ENCODE data around the gene CEP83.
"Not testable (repeated sequence)": the region's sequence is repeated elsewhere in the genome, so short reads cannot be mapped to it uniquely, and the experiment has no call there.

CEP83 gene

DNA sequence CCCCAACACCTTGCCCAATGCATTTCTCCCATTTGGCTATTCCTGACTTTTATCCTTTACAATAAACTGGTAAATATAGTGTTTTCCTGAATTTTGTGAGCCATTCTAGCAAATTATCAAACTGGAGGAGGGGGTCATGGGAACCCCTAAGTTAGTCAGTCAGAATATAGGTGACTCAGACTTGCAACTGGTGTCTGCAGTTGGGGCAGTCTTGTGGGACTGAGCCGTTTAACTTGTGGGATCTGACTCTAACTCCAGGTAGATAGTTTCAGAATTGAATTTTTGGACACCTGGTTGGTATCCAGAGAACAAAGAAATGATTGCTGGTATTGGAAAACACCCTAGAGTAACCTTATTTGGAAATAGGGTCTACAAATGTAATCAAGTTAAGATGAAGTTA is 133.4 kb downstream of the CEP83 start:
- DNase-seq (ENCODE audit: low read depth), result no peak
- TF ChIP-seq, protein P1, sequence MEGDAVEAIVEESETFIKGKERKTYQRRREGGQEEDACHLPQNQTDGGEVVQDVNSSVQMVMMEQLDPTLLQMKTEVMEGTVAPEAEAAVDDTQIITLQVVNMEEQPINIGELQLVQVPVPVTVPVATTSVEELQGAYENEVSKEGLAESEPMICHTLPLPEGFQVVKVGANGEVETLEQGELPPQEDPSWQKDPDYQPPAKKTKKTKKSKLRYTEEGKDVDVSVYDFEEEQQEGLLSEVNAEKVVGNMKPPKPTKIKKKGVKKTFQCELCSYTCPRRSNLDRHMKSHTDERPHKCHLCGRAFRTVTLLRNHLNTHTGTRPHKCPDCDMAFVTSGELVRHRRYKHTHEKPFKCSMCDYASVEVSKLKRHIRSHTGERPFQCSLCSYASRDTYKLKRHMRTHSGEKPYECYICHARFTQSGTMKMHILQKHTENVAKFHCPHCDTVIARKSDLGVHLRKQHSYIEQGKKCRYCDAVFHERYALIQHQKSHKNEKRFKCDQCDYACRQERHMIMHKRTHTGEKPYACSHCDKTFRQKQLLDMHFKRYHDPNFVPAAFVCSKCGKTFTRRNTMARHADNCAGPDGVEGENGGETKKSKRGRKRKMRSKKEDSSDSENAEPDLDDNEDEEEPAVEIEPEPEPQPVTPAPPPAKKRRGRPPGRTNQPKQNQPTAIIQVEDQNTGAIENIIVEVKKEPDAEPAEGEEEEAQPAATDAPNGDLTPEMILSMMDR (conservative IDR thresholded peaks at IDR 0.05; ENCODE audit: low read length), result no peak
- H3K4me3 ChIP-seq (ENCODE audit: low read length), result no peak overlapping the region

DNA sequence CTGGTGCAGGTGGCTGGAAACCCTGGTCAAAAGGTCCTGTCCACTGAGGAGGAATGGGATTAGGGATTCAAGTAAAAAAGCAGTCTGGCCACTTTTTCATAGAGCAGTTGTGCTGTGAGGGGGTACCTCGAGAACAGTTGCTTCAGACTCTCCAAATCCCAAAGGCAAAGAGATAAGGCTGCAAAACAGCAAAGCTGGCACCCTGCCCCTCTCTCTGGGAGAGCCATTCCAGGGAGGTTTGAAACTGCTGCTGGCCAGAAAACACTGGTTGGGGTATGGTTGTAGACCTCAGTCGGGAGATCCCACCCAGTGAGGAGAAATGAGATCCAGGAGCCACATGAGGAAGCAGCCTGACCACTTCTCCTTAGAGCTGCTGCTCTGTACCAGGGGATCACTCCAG is 137.3 kb downstream of the CEP83 start:
- no peak overlapping the region for H3K4me3 ChIP-seq (ENCODE audit: low read length)
- TF ChIP-seq, protein P1 (conservative IDR thresholded peaks at IDR 0.05; ENCODE audit: low read length), result no peak
- no peak for DNase-seq (ENCODE audit: low read depth)

DNA sequence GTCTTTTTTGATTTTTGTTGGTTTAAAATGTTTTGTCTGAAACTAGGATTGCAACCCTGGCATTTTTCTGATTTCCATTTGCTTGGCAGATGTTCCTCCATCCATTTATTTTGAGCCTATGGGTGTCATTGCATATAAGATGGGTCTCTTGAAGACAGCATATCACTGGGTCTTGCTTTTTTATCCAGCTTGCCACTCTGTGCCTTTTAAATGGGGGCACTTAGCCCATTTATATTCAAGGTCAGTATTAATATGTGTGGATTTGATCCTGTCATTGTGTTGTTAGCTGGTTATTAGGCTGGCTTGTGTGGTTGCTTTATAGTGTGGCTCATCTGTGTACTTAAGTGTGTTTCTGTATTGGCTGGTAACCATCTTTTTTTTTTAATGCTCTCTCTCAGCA is 139.6 kb downstream of the CEP83 start:
- H3K4me3 ChIP-seq (ENCODE audit: low read length), result no peak overlapping the region
- TF ChIP-seq, protein P1 (conservative IDR thresholded peaks at IDR 0.05; ENCODE audit: low read length), result no peak
- DNase-seq (ENCODE audit: low read depth), result no peak

DNA sequence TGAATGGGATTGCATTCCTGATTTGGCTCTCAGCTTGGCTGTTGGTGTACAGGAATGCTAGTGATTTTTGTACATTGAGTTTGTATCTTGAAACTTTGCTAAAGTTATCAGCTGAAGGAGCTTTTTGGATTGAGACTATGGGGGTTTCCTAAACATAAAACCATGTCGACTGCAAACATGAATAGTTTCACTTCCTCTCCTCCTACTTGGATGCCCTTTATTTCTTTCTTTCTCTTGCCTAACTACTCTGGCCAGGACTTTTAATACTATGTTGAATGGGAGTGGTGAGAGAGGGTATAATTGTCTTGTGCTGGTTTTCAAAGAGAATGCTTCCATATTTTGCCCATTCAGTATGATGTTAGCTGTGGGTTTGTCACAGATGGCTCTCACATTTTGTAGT is 141.5 kb downstream of the CEP83 start:
- no peak for DNase-seq (ENCODE audit: low read depth)
- no peak overlapping the region for H3K4me3 ChIP-seq (ENCODE audit: low read length)
- TF ChIP-seq, protein P1 (conservative IDR thresholded peaks at IDR 0.05; ENCODE audit: low read length), result no peak

DNA sequence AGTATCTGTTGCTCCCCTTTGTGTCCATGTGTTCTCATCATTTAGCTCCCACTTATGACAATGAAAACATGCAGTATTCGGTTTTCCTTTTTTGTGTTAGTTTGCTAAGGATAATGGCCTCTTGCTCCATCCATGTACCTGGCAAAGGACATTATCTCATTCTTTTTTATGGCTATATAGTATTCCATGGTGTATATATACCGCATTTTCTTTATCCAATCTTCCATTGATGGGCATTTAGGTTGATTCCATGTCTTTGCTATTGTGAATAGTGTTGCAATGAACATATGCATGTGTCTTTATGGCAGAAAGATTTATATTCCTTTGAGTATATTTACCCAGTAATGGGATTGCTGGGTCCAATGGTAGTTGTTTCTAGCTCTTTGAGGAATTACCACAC is 143.1 kb downstream of the CEP83 start:
- H3K4me3 ChIP-seq (ENCODE audit: low read length); DNase-seq (ENCODE audit: low read depth): not testable (repeated sequence)

DNA sequence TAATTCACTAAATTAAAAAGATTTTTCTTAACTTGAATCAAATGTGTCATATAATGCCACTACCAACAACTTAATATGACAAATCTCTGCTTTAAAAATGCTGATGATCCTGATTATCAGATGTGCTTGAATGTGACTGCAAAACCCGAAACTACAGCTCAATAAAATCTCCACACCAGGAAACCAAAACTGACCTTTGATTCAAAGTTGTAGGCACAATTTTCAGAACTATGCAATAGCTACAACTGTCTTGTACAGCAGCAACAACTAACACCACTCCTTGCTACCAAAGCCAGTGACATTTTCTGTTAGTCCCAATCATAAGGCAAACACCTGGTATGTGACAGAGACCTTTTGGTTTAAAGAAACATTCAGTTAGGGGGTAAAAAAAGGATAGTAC is 147.3 kb downstream of the CEP83 start:
- no peak overlapping the region for H3K4me3 ChIP-seq (ENCODE audit: low read length)
- TF ChIP-seq, protein P1 (conservative IDR thresholded peaks at IDR 0.05; ENCODE audit: low read length), result no peak
- DNase-seq (ENCODE audit: low read depth), result no peak

DNA sequence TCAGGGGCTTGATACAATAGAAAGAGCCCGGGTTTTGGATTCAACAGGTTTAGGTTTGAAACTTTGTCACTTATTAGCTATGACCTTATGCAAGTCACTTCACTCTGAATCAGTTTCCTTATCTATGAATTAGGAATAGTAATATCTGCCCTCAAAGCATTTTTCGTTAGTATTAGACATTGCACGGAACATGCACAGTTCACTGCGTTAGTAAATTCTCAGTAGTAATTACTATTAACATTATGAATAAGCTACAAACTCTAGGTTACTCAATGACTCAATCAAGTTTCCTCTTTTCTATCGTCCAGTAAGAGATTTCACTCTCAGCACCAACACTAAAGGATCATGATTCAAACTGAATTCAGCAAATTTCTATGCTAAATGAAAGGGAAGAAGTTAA is 150.3 kb downstream of the CEP83 start:
- TF ChIP-seq, protein P1 (conservative IDR thresholded peaks at IDR 0.05; ENCODE audit: low read length), result no peak
- no peak overlapping the region for H3K4me3 ChIP-seq (ENCODE audit: low read length)
- no peak for DNase-seq (ENCODE audit: low read depth)

DNA sequence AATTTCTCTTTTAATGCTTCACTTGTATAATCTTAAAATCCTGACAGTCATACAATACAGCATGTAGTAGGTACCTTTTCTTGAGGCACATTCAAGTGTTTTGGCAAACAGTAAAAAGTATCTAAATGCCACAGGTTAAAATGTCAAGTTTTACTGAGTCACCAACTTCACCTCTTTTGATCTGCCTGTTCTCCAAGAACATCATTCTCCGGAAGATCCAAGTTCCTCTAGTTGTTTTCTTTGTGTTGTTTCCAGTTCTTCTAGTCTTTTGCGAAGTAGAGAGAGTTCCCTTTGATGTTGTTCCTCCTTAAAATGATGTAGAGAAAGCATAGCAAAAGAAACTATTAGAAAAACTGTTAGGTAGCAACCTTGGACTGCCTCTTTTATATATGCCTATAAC is 151.1 kb downstream of the CEP83 start:
- TF ChIP-seq, protein P1 (conservative IDR thresholded peaks at IDR 0.05; ENCODE audit: low read length), result no peak
- DNase-seq (ENCODE audit: low read depth), result no peak
- H3K4me3 ChIP-seq (ENCODE audit: low read length), result no peak overlapping the region

Data from AG10803 (cell line).